GM12892 (cell line): Measurements from ENCODE around the gene CLSTN2.

Source experiments
- POLR2A ChIP-seq: IDR thresholded peaks from 2 replicates; pipeline ENCODE4 v1.6.1; 2011; ENCODE audit warnings: low read depth, low read length, control low read depth
- POLR2AphosphoS5 ChIP-seq: IDR thresholded peaks from 2 replicates; pipeline ENCODE4 v1.6.1; 2011; ENCODE audit warnings: low read depth, low read length, control low read depth

DNA sequence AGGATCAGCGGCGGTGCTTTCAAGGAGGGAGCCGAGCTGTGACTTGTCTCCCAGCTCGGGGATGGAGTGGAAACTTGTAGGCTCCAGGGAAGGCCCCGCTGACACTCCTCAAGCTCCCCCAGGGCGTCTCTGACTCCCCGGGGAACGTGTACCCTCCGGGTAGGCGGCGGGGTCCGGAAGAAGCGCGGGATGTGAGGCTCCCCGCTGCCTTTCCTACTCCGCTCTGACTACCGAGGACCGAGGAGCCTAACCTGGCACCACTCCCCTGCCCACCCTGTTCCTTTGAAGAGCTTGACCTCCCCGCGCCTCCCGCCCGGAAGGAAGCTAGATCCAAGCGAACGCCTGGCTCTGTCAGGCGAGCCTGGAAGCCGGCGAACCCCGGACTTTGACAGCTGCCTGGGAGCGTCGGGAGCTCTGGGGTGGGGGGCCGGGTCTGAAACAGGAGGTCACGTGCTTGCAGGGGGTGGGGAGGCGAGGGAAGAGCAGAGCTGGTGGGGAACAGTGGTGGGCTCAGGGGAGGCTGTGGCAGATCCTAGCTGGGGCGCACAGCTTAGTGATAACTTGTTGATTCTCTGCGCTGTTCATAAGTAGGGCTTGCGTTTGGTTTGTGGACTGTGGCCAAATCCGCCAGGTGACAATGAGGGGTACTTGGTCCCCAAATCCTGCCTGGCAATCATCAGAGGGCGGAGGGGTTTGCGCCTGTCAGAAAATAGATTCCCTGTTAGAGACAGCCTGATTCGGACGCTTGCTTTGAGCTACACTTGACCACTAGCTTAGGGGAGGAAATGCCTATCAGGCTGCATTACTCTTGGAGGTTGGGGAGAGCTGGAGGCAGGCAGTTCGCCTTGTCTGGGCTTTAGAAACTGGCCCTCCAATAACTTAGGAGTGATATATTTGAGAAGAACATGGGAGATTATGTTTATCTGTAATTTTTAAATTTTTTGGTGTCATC, 1.2 kb downstream of the CLSTN2 start:
- no peak for TF ChIP-seq POLR2A
- no peak for TF ChIP-seq POLR2AphosphoS5
